ENCODE measurements around the gene BAG5.

DNA sequence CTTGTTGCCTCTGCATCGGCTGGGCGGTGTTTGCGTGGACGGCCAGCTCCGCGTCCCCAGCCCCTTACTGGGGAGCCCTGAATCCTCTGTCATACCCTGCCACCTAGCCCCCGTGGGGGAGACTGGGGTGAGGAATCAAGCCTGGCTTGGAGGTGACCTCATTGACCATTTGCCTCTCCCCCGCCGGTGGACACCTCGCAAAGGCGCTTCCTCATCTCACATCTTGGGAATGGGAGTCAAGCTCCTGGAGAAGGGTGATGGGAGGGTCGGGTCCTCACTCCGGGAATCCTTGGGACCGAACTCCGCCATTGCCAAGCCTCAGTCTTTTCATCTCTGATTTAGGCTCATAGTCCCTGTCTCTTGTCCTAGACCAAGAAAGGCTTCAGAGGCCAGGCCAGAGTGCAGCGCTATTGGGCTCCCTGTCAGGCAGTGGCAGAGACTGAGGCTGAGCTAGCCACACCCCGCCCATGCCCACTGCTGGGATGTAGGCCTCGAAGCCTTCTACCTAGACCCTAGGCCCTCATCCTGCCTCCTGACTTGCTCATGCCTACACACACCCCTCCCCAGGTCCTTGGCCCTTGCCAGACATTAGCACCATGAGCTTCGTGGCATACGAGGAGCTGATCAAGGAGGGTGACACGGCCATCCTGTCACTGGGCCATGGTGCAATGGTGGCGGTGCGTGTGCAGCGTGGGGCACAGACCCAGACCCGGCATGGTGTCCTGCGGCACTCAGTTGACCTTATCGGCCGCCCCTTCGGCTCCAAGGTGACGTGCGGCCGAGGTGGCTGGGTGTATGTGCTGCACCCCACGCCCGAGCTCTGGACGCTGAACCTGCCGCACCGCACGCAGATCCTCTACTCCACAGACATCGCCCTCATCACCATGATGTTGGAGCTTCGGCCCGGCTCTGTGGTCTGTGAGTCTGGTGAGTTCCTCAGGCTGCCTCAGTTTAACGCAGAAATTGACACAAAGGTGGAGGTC lies 32.8 kb downstream of the BAG5 start:
- TF ChIP-seq, protein P1, sequence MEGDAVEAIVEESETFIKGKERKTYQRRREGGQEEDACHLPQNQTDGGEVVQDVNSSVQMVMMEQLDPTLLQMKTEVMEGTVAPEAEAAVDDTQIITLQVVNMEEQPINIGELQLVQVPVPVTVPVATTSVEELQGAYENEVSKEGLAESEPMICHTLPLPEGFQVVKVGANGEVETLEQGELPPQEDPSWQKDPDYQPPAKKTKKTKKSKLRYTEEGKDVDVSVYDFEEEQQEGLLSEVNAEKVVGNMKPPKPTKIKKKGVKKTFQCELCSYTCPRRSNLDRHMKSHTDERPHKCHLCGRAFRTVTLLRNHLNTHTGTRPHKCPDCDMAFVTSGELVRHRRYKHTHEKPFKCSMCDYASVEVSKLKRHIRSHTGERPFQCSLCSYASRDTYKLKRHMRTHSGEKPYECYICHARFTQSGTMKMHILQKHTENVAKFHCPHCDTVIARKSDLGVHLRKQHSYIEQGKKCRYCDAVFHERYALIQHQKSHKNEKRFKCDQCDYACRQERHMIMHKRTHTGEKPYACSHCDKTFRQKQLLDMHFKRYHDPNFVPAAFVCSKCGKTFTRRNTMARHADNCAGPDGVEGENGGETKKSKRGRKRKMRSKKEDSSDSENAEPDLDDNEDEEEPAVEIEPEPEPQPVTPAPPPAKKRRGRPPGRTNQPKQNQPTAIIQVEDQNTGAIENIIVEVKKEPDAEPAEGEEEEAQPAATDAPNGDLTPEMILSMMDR (IDR thresholded peaks at IDR 0.05) = no peak
- TF ChIP-seq POLR2A (IDR thresholded peaks at IDR 0.05) = no peak
